DOHH2 (cell line): ENCODE results near the gene FBLN1.

Experiments used
- H3F3A ChIP-seq: fragments of 200-600 bp; sonication (generic), shearing (Covaris generic); 2 replicates; pipeline ENCODE4 v1.6.0; 2016; ENCODE audit warnings: antibody characterized with exemption, mild to moderate bottlenecking; ENCODE audit not compliant: control insufficient read depth, insufficient read depth
- H3K27ac ChIP-seq: fragments of 200-600 bp; sonication (generic); 2 replicates; pipeline ENCODE4 v1.5.1; 2014; ENCODE audit warnings: low read depth, mild to moderate bottlenecking, low read length, moderate library complexity
- H3K27me3 ChIP-seq: fragments of 200-600 bp; sonication (generic); 2 replicates; pipeline ENCODE4 v1.6.1; 2014; ENCODE audit warnings: mild to moderate bottlenecking, low read length, mixed read lengths; ENCODE audit not compliant: control insufficient read depth
- H3K36me3 ChIP-seq: fragments of 200-600 bp; sonication (generic); 2 replicates; pipeline ENCODE4 v1.6.1; 2014; ENCODE audit warnings: mild to moderate bottlenecking, low read length, moderate library complexity, mixed read lengths; ENCODE audit not compliant: control insufficient read depth
- H3K4me1 ChIP-seq: fragments of 200-600 bp; sonication (generic); 2 replicates; pipeline ENCODE4 v1.6.1; 2014; ENCODE audit warnings: mild to moderate bottlenecking, low read length, mixed read lengths; ENCODE audit not compliant: control insufficient read depth
- H3K4me2 ChIP-seq: fragments of 200-600 bp; sonication (generic); 2 replicates; pipeline ENCODE4 v1.6.0; 2014; ENCODE audit warnings: mild to moderate bottlenecking, low read length, moderate library complexity
- H3K4me3 ChIP-seq: fragments of 200-600 bp; sonication (generic); 2 replicates; pipeline ENCODE4 v1.5.1; 2014; ENCODE audit warnings: mild to moderate bottlenecking, low read length, mixed read lengths
- H3K79me2 ChIP-seq: fragments of 200-600 bp; sonication (generic); 2 replicates; pipeline ENCODE4 v1.6.1; 2014; ENCODE audit warnings: mild to moderate bottlenecking, low read length, mixed read lengths; ENCODE audit not compliant: control insufficient read depth
- H3K9me2 ChIP-seq: fragments of 200-600 bp; sonication (generic); replicated peaks from 2 replicates; pipeline ENCODE4 v1.6.1; 2014; ENCODE audit warnings: mild to moderate bottlenecking, low read length, mixed read lengths; ENCODE audit not compliant: control insufficient read depth
- H3K9me3 ChIP-seq: fragments of 200-600 bp; sonication (generic); 2 replicates; pipeline ENCODE4 v1.6.1; 2014; ENCODE audit warnings: antibody characterized with exemption, low read length, mixed read lengths; ENCODE audit not compliant: control insufficient read depth, insufficient read depth
- H4K20me1 ChIP-seq: fragments of 200-600 bp; sonication (generic); 2 replicates; pipeline ENCODE4 v1.6.0; 2014; ENCODE audit warnings: low read depth, mild to moderate bottlenecking, antibody characterized with exemption, low read length, moderate library complexity; ENCODE audit not compliant: control insufficient read depth, insufficient read depth
- EZH2phosphoT487 ChIP-seq: fragments of 200-600 bp; sonication (generic); IDR thresholded peaks from 2 replicates; pipeline ENCODE4 v1.6.1; 2017; ENCODE audit warnings: borderline replicate concordance, mild to moderate bottlenecking, antibody characterized with exemption, low read length, moderate library complexity, mixed read lengths
- TF ChIP-seq, protein P1 (sequence below): fragments of 200-600 bp; sonication (generic); IDR thresholded peaks from one replicate; pipeline ENCODE4 v1.5.1; 2014; ENCODE audit warnings: antibody characterized with exemption, mild to moderate bottlenecking, low read depth, low read length; ENCODE audit not compliant: poor library complexity, severe bottlenecking

The FBLN1 gene

DNA sequence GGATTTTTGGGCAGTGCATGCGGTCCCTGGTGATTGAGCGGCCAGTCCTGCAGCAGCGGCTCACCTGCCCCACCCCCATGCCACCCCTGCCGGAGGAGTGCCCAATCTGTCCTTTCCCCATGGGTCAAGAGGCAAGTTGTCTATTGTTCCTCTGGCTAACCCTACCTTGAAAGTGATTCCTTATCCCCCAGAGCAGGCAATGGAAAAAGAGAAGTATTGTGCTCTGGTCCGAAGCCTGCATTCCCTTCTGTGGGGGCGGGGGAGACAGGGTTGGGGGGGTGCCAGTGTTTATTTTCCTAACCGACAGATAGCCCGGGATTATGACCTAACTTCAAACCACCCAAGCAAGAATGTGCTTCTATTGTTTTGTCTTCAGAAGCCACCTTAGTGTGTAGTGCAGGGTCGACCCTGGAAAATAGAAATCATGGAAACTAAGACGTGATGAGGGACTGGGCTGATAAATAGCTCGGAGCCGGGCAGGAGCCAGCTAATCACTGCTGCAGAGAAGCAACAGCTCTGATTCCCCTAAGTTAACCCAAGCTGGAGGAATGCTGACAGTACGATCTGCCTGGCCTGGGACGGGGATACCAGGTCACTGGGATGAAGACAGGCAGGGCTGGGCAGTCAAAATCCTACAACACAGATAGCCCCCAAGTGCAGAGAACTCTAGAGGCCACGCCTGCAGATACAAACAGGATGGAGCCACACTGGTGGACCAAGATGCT lies 130.3 kb downstream of the FBLN1 start:
- Histone ChIP-seq H3K36me3 (no peaks in the 10 kb centered on the region), H3K79me2 (no peaks in the 10 kb centered on the region), H3F3A (no peaks in the 10 kb centered on the region), H3K9me3 (no peaks in the 10 kb centered on the region), H3K4me1 (no peaks in the 10 kb centered on the region), H3K4me3 (no peak overlapping the region), H3K27me3 (peaks cover 23% of the 10 kb centered on the region; the same call in 1 of the 2 replicates), H3K27ac (no peak overlapping the region), H4K20me1 (no peaks in the 10 kb centered on the region), H3K9me2 (no peaks in the 10 kb centered on the region), H3K4me2 (no peak overlapping the region)
- TF ChIP-seq, protein P1, sequence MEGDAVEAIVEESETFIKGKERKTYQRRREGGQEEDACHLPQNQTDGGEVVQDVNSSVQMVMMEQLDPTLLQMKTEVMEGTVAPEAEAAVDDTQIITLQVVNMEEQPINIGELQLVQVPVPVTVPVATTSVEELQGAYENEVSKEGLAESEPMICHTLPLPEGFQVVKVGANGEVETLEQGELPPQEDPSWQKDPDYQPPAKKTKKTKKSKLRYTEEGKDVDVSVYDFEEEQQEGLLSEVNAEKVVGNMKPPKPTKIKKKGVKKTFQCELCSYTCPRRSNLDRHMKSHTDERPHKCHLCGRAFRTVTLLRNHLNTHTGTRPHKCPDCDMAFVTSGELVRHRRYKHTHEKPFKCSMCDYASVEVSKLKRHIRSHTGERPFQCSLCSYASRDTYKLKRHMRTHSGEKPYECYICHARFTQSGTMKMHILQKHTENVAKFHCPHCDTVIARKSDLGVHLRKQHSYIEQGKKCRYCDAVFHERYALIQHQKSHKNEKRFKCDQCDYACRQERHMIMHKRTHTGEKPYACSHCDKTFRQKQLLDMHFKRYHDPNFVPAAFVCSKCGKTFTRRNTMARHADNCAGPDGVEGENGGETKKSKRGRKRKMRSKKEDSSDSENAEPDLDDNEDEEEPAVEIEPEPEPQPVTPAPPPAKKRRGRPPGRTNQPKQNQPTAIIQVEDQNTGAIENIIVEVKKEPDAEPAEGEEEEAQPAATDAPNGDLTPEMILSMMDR: no peak
- TF ChIP-seq EZH2phosphoT487: no peak

DNA sequence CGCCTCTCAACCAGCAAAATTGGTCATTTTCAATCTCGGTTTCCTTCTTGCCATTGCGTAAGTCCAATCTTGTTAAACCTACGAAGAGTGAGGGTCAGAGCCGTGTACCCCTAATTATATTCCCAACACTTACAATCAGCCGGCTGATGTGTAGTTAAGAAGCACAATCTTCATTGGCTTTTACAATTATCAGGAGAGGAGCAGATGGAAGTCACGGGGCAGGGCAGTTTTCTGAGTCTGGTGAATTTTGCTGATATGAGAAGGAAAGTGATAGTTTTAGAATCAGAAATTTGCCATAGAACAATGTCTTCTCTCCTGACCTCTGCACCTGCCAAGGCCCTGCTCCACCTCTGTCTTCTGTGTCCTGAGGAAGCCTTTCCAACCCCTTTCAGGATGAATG lies 134.0 kb downstream of the FBLN1 start:
- Histone ChIP-seq H3K9me2 (no peaks in the 10 kb centered on the region), H3K79me2 (no peaks in the 10 kb centered on the region), H3K27ac (no peak overlapping the region), H3K9me3 (no peaks in the 10 kb centered on the region), H3K4me3 (no peak overlapping the region), H3K4me2 (no peak overlapping the region), H3K4me1 (0 out of 2 replicates have a peak, but pooled peaks cover 6% of the 10 kb centered on the region), H3F3A (no peaks in the 10 kb centered on the region), H3K27me3 (peaks cover 39% of the 10 kb centered on the region), H4K20me1 (no peaks in the 10 kb centered on the region), H3K36me3 (no peaks in the 10 kb centered on the region)
- TF ChIP-seq, protein P1: no peak
- no peak for TF ChIP-seq EZH2phosphoT487

GRCh38 chr22:45638197-45638596 lies 135.5 kb downstream of the FBLN1 start:
- 0 out of 2 replicates have a peak, but pooled peaks cover 6% of the 10 kb centered on the region for H3K4me1 ChIP-seq
- no peak overlapping the region for H3K4me3 ChIP-seq
- peaks cover 45% of the 10 kb centered on the region for H3K27me3 ChIP-seq
- no peaks in the 10 kb centered on the region for H3K9me3 ChIP-seq
- no peak overlapping the region for H3K27ac ChIP-seq
- H3K9me2 ChIP-seq: no peaks in the 10 kb centered on the region
- TF ChIP-seq EZH2phosphoT487: no peak
- TF ChIP-seq, protein P1: no peak
- no peak overlapping the region for H3K4me2 ChIP-seq
- H3K79me2 ChIP-seq: no peaks in the 10 kb centered on the region
- H3F3A ChIP-seq: no peaks in the 10 kb centered on the region
- no peaks in the 10 kb centered on the region for H4K20me1 ChIP-seq
- H3K36me3 ChIP-seq: no peaks in the 10 kb centered on the region
